ENCODE data around the gene PXDC1. TPM values are rescaled to one million over a fixed set of nuclear protein-coding genes. Genes with fewer than 3 reads are reported as not detected.

Gene PXDC1, protein sequence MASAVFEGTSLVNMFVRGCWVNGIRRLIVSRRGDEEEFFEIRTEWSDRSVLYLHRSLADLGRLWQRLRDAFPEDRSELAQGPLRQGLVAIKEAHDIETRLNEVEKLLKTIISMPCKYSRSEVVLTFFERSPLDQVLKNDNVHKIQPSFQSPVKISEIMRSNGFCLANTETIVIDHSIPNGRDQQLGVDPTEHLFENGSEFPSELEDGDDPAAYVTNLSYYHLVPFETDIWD
- 7.5 TPM for total RNA-seq (ENCODE audit: unreplicated experiment)
- long read RNA-seq = 0 reads

DNA sequence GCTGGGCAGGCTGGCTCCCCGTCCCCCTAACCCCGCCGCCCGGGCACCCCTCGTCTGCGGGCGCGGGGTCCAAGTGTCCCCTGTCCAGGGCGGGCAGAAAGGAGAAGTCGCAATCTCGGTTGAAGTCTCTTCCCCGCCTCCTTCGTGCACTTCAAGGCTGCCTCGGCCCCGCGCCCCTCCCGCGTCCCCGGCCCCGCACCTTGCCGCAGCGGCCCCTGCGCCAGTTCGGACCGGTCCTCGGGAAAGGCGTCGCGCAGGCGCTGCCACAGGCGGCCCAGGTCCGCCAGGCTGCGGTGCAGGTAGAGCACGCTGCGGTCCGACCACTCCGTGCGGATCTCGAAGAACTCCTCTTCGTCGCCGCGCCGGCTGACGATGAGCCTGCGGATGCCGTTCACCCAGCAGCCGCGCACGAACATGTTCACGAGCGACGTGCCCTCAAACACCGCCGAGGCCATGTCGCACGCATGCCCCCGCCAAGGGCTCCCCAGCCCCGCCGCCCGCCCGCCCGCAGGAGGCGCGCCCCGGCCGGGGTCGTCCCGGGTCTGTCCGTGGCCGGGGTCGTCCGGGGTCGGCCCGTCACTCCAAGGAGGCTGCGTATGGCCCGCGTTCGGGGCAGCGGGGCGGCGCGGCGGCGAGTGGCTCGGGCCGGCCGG lies at the start of gene PXDC1:
Gene PXDC1 (minus strand): TSS at position 637 of the 653 bp plus-strand sequence. CDS start 182 bp downstream, at position 455.
- peaks cover 10% of the 10 kb centered on the region for H3K9me3 Mint-ChIP-seq (ENCODE audit: unreplicated experiment)
- no peaks in the 10 kb centered on the region for H3K36me3 Mint-ChIP-seq (ENCODE audit: unreplicated experiment)
- H3K27ac Mint-ChIP-seq (ENCODE audit: unreplicated experiment) = no peak within 1 kb of the TSS
- peaks cover 10% of the 10 kb centered on the region for H3K27me3 Mint-ChIP-seq (ENCODE audit: unreplicated experiment)
- no peak within 1 kb of the TSS for H3K4me3 Mint-ChIP-seq (ENCODE audit: unreplicated experiment)
- DNase-seq = no peak
- peaks cover 18% of the 10 kb centered on the region for H3K4me1 Mint-ChIP-seq (ENCODE audit: low read depth, unreplicated experiment)
- TF ChIP-seq CTCF (IDR thresholded peaks at IDR 0.05; ENCODE audit: partially characterized antibody, unreplicated experiment) = no peak

- H3K4me1 Mint-ChIP-seq (ENCODE audit: low read depth, unreplicated experiment) = no peaks in the 10 kb centered on the region
Observed at GRCh38 chr6:3800850-3801591, 49.5 kb upstream of the PXDC1 start.

GRCh38 chr6:3799719-3800118 lies 48.2 kb upstream of the PXDC1 start:
- peaks cover 3% of the 10 kb centered on the region for H3K9me3 Mint-ChIP-seq (ENCODE audit: unreplicated experiment)

More at GRCh38 chr6:3800850-3801591, 49.5 kb upstream of the PXDC1 start:
- Mint-ChIP-seq H3K9me3 (ENCODE audit: unreplicated experiment) (peaks cover 3% of the 10 kb centered on the region), H3K36me3 (ENCODE audit: unreplicated experiment) (no peaks in the 10 kb centered on the region), H3K27ac (ENCODE audit: unreplicated experiment) (no peak overlapping the region), H3K27me3 (ENCODE audit: unreplicated experiment) (no peaks in the 10 kb centered on the region), H3K4me3 (ENCODE audit: unreplicated experiment) (no peak overlapping the region)
- DNase-seq = no peak
- no peak for TF ChIP-seq CTCF (IDR thresholded peaks at IDR 0.05; ENCODE audit: partially characterized antibody, unreplicated experiment)

GRCh38 chr6:3798055-3798919 lies 46.8 kb upstream of the PXDC1 start:
- Mint-ChIP-seq H3K27me3 (ENCODE audit: unreplicated experiment) (no peaks in the 10 kb centered on the region), H3K4me3 (ENCODE audit: unreplicated experiment) (no peak overlapping the region), H3K9me3 (ENCODE audit: unreplicated experiment) (peaks cover 3% of the 10 kb centered on the region), H3K36me3 (ENCODE audit: unreplicated experiment) (no peaks in the 10 kb centered on the region), H3K4me1 (ENCODE audit: low read depth, unreplicated experiment) (no peaks in the 10 kb centered on the region), H3K27ac (ENCODE audit: unreplicated experiment) (no peak overlapping the region)
- no peak for DNase-seq
- TF ChIP-seq CTCF (IDR thresholded peaks at IDR 0.05; ENCODE audit: partially characterized antibody, unreplicated experiment) = no peak

More at GRCh38 chr6:3799719-3800118, 48.2 kb upstream of the PXDC1 start:
- no peak for DNase-seq
- no peaks in the 10 kb centered on the region for H3K36me3 Mint-ChIP-seq (ENCODE audit: unreplicated experiment)
- no peaks in the 10 kb centered on the region for H3K4me1 Mint-ChIP-seq (ENCODE audit: low read depth, unreplicated experiment)
- no peak overlapping the region for H3K4me3 Mint-ChIP-seq (ENCODE audit: unreplicated experiment)
- TF ChIP-seq CTCF (IDR thresholded peaks at IDR 0.05; ENCODE audit: partially characterized antibody, unreplicated experiment) = no peak
- no peak overlapping the region for H3K27ac Mint-ChIP-seq (ENCODE audit: unreplicated experiment)
- no peaks in the 10 kb centered on the region for H3K27me3 Mint-ChIP-seq (ENCODE audit: unreplicated experiment)
